ENCODE results near the gene AIG1.

The AIG1 gene

DNA sequence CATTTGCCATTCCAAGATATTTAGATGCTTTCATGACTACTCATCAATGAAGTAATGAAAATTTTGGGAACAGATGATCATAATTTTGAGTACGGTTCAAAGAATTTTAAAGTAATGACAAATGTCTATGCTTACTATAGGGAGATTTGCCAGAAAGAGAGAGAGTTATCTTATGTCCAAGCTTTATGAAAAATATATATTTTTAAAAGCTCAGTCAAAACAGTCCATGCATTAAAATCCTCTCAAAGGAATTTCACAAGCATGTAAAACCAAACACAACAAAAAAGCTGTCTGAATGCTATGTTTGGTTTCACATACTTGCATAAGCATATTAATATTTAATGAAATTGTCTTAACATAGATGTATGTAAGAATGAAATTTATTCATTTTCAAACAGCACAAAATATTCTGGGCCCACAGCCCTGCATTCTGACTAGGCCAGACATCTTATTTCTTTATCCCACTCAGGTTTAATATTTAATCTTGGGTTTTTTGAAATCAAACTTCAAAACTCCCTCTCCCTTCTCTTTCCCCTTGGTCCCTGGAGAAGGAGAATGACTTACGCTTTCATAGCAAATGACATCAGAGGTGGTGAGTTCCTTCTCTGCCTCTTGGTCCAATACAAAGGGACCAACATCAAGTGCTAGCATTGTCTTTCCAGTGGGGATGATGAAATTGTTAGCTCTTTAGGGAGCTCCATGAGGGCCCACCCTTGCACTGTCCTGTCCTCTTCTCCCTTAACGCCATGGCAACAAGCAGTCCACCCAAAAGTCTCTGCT lies 295.6 kb downstream of the AIG1 start:
- no peak overlapping the region for H3K4me3 ChIP-seq (ENCODE audit: low read depth, low read length)

DNA sequence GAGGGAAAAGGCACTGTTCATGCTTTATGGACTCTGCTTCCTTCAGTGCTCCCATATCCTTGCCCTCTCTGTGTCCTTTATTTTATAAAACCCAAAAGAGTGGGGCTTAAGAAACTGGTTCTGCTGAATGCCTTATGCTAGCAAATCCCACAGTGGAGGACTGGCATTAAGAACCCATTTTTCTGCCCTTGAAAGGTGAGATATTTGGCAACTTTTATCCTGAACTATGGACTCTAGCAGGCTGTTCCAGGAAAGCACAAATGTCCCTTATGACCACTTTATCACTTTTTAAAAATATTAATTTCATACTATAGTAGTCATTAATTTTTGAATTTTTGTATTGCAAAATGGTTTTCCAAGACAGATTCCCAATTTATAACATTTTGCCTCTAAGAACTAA lies 296.5 kb downstream of the AIG1 start:
- H3K4me3 ChIP-seq (ENCODE audit: low read depth, low read length) = no peak overlapping the region

DNA sequence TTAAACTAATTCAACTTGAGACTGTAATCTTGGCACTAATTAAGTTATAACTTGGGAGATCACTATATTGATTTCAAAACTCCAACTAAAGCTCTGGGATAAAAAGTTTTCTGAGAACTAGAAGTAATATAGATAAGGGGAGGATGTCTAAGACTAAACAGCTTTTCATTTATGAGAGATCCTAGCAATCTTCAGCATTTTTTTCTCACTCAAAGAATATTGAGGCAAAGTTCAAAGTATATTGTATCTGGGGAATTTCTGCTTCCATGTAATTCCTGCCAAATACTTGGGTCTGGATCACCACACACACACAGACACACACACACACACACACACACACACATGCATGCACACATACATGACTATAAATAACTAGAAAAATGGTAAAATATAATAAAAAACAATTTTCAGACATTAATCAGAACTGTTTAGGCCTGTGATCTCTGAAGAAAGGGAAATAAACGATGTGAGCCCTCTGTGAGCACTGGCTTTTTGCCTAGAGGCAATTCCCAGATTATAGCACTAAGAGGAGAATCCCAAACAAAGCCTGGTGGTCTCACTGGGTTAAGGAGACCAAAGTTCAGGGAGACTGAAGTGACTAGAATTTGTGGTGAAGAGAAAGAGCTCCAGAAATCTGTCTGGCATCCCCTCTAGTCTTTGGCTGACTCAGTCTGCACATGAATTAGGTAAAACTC lies 297.0 kb downstream of the AIG1 start:
- H3K4me3 ChIP-seq (ENCODE audit: low read depth, low read length) = no peak overlapping the region

DNA sequence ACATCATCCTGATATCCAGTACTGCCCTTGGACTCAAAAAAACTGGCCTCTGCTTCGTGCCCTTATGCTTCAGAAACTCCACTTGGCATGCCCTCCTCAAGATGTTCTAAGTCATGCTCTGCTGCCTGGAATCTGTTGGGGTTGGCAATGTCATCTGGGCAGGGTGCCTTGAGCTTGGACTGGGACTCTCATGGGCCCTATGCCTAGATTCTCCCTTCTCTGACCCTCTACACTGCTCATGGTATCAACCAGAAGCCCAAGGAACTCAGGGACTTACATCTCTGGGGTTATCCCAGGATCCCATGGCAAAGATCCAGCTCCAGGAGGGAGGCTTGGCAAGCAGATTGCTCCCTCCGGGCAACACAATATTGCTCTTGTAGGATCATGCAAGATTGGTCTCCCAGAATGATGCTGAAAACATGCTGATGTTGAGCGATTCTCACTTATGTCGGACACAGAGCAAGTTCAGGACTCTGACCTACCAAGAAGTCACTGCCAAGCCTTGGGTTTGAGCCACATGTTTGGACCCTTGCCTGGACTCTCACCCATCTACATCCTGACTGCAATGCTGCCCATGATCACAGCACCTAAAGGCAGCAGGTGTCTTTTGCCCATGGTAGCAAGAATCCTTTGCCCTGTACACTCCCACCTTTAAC lies 301.0 kb downstream of the AIG1 start:
- no peak overlapping the region for H3K4me3 ChIP-seq (ENCODE audit: low read depth, low read length)

DNA sequence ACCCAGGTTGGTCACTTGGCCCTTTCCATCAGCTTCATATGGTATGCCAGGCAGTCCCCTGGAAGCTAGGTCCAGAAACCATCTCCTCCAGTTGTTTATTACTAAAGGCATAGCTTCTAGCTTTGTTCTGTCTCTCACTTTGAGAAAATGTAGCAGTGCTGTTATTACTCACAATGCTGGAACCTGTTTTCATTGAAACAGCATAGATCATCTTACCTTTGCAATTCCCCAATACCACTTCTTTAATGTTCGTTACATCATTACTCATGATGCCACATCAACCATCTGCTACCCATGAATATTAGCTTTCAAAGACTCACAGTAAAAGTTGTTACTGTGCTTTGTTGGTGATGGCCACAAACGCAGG lies 301.5 kb downstream of the AIG1 start:
- no peak overlapping the region for H3K4me3 ChIP-seq (ENCODE audit: low read depth, low read length)

DNA sequence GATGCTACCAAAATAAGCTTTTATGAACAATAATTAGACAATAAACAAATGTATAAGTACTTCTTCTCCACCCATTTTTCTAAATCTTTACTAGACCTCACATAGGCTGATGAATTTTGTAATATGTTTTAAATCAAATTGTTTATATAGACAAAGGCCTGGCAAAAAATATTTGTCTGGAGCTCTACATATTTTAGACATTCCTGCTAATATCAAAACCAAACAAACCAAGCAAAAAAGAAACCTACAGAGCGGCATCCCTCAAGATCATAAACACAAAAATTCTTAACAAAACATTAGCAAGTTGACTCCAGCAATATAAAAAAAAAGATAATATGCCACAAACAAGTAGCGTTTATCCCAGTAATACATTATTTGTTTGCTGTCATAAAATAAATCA lies 302.6 kb downstream of the AIG1 start:
- no peak overlapping the region for H3K4me3 ChIP-seq (ENCODE audit: low read depth, low read length)

DNA sequence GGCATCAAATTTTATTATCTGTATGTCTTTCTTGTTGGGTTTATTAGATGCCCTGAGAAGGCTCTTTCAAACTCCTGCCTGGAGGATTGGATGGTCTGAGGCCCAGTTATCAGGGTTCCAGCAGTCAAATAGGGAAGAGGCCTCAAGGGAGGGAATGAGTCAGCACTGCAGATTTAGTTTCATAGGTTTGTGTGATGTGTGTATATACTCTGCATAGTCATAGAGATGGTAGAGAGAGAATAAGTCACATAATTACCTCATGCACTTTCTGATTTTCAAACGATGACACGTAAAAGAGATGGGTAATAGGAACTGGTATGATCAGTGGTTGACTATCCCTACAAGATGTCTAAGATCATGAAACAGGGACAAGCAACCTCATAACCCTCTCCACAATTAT lies 307.7 kb downstream of the AIG1 start:
- no peak overlapping the region for H3K4me3 ChIP-seq (ENCODE audit: low read depth, low read length)

DNA sequence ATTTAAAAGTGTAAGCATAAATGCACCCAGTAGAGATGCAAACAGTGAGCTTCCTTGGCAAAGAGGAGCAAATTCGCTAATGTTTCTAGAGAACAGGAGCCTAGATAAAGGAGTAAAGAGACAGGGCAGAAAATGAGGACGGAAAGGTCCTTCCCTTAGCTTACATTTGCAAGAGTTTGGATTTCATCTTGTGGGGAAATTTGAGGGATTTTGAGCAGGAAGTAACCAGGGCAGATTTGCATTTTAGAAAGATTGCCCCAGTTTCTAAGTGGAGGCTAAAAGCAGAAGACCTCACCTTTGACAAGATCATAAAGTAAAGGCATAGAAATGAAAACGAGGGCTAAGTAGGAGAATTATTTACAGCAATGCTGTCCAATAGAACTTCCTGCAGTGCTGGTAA lies 309.3 kb downstream of the AIG1 start:
- no peak overlapping the region for H3K4me3 ChIP-seq (ENCODE audit: low read depth, low read length)

DNA sequence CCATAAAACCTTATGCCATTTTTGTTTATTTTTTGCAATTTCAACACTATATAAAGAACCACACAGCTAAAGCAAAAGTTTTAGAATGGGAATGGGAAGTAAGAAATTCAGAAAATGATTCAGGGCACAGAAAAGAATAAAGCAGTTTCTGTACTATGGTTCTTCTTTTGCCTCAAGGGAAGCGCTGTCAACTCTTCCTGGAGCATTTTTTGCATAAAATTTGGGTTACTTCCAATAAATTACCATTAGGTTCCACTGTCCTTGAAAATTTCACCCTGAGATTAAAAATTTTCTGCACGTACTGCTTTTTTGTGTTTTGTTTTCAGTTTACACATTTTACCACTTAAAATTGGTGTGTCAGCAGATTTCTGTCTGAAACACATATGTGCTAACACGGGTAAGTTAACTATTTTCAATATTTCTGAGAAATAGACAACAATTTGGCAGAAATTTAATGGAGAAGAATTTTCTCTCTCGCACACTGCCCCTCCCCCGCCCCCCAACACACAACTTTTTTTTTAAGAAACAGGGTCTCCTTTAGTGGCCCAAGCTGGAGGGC lies 310.2 kb downstream of the AIG1 start:
- no peak overlapping the region for H3K4me3 ChIP-seq (ENCODE audit: low read depth, low read length)

DNA sequence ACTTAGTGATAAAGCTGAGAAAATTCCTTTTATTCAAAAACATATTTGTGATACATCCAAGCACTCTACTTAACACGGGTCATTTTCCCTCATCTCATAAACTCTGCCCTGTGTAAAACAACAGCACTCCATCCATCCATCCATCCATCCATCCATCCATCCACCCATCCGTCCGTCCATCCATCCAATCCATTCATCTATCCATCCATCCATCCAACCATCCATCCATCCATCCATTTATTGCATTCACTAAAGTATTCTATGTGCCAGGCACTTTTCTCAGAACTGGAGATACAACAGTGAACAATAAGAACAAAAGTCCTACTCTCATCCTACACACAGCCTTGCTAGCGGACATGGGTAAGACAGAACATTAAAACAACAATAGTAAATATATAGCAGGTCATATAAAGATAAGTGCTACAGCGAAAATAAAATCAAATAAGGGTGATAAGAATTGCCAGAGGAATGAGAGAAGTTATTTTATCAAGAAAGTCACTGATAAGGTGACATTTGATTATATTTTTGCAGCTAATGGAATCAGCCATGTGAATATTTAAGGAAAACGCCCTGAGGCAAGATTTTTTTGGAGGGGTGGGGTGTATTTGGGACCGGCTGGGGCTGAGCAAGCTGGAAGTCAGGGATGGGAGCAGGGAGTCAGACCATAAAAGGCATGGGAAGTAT lies 311.7 kb downstream of the AIG1 start:
- H3K4me3 ChIP-seq (ENCODE audit: low read depth, low read length) = no peak overlapping the region

DNA sequence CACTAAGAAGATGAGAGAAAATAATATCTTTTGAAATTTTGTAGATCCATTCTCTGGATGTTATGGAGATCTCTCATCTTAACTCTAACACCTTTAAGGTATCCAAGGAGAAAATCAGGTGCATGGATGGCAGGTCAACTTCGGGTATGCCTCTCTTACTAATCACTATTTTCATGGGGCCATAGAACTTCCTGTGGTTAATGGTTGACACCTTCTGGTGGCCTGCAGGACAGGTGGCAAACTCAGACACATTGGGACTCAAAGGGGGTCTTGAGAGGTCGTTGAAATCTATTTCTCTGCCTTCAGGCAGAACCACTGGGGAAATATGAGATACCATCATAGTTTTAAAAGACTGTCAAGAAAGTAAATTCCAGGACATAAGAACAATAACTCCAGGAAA lies 313.3 kb downstream of the AIG1 start:
- no peak overlapping the region for H3K4me3 ChIP-seq (ENCODE audit: low read depth, low read length)

DNA sequence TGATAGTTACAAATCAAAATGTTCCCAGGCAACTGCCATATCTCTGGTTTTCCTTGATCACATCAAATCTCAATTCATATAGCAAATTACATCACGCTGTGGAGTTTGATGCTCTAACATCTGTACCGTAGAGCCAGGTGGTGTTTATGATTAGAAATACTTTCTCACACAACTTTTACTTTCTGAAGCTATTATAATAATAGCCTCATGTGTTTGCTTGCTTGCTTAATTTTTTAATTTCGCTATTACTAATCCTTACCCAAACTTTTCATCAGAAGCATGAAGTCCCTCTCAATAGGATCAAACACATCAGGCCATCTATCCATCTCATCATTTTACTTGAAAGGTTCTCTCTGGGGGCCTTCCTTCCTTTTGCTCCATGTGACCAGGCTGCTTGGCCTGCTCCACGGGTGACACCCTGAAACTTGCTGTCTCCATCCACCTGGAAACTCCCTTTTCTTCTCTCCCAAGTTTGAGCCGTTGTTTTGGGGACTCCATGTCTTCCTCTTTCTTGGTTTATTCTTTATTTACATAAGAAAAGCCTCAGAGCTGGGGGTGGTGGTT lies 314.4 kb downstream of the AIG1 start:
- H3K4me3 ChIP-seq (ENCODE audit: low read depth, low read length) = no peak overlapping the region

DNA sequence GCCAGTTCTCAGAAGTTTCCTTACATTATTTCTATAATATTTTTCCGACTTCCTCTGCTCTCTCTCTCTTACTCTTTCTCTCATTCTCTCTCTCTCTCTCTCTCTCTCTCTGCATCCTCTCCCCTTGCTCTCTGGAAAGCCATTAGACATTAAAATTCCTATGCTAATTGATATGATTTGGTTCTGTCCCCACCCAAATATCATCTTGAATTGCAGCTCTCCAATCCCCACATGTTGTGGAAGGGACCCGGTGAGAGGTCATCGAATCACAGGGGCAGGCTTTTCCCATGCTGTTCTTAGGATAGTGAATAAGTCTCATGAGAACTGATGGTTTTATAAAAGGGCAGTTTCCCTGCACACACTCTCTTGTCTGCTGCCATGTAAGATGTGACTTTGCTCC lies 315.7 kb downstream of the AIG1 start:
- H3K4me3 ChIP-seq (ENCODE audit: low read depth, low read length) = no peak overlapping the region

DNA sequence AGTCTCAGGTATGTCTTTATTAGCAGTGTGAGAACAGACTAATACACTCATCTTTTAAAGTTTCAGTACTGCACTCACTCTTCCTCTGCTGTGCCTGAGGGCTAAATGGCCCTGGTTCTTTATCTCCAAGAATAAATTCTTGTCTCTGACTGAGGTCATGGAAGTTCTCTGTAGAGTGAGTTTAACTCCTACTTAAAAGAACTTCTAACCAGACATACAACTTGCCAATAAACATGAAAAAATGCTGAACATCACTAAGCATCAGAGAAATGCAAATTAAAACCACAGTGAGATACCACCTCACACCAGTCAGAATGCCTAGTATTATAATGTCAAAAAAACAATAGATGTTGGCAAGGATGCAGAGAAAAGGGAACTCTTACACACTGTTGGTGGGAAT lies 316.2 kb downstream of the AIG1 start:
- no peak overlapping the region for H3K4me3 ChIP-seq (ENCODE audit: low read depth, low read length)

DNA sequence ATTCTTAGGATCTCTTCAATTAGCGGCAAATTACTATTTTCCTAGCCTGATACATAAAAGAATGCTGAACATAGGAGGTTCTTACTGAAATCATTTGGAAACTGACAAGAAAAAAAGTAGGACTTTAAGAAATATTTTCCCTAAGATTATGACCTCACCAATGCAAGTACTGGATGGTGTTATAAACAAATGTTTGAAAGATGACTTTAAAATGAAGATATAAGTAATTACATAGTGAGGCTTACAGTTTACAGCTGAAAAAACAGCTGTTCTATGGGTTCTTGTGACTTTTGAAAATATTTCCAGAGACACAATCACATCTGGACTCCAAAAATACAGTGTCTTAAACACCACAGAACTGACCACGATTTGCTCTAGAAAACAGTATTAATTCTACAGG lies 324.9 kb downstream of the AIG1 start:
- H3K4me3 ChIP-seq (ENCODE audit: low read depth, low read length) = no peak overlapping the region

DNA sequence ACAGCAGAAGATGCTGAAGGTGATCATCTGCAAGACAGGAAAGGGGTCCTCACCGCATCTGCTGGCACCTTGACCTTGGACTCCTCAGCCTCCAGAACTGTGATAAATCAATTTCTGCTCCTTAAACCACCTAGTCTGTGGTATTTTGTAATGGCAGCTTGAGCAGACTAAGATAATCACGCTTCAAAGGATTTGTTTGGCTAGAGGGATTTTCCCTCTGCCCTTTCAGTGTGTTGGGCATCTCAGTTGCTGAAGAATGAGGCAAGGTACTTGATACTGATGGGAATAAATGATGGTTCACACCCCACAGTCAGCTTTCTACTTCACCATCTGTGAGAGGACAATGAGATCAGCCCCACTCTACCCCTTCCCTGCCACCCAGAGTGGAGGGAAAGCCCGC lies 329.6 kb downstream of the AIG1 start:
- H3K4me3 ChIP-seq (ENCODE audit: low read depth, low read length) = no peak overlapping the region
